HG03108 (cell line): ENCODE results near the gene CGA.
"Not testable (repeated sequence)": the region's sequence is repeated elsewhere in the genome, so short reads cannot be mapped to it uniquely, and the experiment has no call there.

ENCODE experiments used
- ATAC-seq: cut with Tn5 transposase; IDR thresholded peaks from one replicate; pipeline ENCODE4 v1.9.1; 2021; ENCODE audit warnings: moderate library complexity; ENCODE audit not compliant: unreplicated experiment

The CGA gene

GRCh38 chr6:87095087-87095509 is at the start of gene CGA:
TSS of gene CGA (minus strand) at chr6:87095106. CDS start at chr6:87088200, 6,906 bp downstream.
- no peak for ATAC-seq

DNA sequence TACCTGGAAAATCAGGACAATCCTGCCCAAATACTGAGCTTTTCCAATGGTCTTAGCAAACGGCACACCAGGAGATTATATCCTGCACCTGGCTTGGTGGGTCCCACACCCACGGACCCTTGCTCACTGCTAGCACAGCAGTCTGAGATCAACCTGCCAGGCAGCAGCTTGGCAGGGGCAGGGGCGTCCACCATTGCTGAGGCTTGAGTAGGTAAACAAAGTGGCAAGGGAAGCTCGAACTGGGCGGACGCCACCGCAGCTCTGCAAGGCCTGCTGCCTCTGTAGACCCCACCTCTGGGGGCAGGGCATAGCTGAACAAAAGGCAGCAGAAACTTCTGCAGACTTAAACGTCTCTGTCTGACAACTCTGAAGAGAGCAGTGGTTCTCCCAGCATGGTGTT is 45.0 kb upstream of the CGA start:
- not testable (repeated sequence) for ATAC-seq

GRCh38 chr6:87139236-87139635 is 44.3 kb upstream of the CGA start:
- ATAC-seq, result no peak

DNA sequence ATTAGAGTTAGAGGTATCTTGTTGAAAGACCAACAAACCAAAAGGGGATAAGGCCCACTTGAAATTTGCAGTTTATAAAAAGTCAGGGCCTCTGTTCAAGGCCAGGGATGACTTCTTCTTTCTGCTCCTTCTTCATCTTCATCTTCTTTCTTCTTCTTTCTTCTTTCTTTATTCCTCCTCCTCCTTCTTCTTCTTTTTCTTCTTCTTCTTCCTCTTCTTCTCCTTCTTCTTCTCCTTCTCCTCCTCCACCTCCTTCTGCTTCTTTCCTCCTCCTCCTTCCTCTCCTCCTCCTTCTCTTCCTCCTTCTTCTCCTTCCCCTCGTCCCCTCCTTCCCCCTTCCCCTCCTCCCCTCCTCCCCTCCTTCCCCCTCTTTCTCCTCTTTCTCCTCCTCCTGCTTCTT is 42.1 kb upstream of the CGA start:
- ATAC-seq, result no peak

DNA sequence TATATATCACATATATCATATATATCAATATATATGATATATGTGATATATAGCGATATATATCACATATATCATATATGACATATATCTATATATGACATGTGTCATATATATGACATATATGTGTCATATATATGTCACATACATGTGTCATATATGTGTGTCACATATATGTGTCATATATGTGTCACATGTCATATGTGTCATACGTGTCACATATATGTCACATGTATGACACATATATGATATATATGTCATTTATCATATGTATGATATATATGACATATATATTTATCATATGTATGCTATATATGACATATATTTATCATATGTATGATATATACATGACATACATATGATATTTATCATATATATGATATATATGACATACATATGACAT is 32.8 kb upstream of the CGA start:
- ATAC-seq, result no peak

- no peak for ATAC-seq
These were observed 31.6 kb upstream of the CGA start for GRCh38 chr6:87126501-87126900.

- ATAC-seq, result no peak
These were observed 29.2 kb upstream of the CGA start for GRCh38 chr6:87124074-87124473.

DNA sequence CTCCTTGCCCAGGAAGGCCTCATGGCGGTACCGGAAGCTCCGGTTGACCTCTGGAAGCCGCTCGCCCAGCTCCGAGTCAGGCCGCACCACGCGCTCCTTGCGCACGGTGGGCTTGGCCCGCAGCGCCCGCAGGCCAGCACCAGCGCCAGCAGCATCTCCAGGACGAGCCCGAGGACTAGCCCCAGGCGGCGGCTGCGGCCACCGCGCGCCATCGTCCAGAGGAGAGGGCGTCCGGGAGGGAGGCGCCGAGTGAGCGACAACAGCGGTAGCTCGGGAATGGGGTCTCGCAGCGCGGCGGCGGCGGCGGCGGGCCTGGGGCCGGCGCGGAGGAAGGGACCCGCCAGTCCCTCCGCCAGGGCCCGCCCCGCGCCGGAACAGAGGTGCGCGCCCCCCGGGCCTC is 27.6 kb upstream of the CGA start:
- ATAC-seq, result no peak

- no peak for ATAC-seq
These were observed 23.1 kb upstream of the CGA start for GRCh38 chr6:87118054-87118453.

DNA sequence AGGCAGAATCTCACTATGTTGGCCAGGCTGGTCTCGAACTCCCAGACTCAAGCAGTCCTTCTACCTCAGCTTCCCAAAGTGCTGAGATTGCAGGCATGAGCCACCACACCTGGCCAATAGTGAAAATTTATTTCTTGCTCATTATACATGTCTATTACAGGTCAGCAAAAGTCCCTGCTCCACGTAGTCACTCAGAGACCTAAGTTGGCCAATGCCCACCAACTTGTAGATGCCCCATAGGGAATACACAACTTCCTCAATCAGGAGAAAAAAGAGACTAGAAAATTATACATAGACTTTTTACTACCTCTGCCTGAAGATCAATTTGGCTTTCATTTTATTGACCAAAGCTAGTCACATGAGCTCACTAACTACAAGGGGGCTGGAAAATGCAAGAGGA is 22.0 kb upstream of the CGA start:
- ATAC-seq, result no peak

DNA sequence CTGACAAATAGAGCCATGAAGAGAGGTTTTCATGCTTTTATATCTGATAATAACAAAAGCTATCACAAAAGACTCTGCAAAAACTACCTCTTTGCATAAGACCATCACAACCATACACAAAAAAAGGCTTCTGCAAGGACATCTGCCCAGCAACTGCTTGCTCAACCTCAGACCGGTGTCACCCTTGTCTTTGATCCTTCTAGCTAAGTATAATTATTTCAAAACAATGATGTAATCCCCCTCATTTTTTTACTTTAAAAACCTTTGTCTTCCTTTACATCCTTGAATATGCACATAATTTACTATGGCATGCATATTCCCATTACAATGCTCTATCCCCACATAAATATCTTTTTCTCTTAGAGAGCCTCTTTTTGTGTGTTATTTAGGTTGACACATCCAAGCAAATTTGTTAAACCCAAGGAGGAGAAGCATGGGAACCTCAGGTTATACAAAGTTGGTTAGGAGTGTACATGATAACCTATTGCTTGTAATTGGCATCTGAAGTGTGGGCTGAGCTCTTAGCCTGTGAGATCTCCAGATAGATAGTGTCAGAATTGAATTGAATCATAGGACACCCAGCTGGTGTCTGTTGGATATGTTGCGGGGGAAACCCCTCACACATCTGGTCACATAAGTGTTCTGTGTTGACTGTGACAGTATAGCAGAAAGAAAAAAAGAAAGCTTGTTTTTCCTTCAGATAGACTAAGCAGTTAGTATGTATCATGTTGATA is 20.7 kb upstream of the CGA start:
- ATAC-seq, result peak; percentile 85

DNA sequence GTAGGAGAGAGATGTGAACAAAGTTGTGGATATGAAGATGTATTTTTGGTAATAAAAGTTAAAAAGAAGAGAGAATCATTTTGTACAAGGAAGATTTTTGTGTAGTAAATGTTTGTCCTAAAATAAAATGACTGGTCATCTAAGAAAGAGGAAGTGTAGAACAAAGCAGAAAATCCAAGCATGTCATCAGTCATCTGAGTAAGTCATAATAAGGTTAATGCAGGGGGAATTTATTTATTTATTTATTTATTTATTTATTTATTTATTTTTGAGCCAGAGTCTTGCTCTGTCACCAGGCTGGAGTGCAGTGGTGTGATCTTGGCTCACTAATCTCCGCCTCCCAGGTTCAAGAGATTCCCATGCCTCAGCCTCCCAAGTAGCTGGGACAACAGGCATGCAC is 15.7 kb upstream of the CGA start:
- ATAC-seq, result no peak

- no peak for ATAC-seq
These were observed 10.9 kb upstream of the CGA start for GRCh38 chr6:87105823-87106222.

DNA sequence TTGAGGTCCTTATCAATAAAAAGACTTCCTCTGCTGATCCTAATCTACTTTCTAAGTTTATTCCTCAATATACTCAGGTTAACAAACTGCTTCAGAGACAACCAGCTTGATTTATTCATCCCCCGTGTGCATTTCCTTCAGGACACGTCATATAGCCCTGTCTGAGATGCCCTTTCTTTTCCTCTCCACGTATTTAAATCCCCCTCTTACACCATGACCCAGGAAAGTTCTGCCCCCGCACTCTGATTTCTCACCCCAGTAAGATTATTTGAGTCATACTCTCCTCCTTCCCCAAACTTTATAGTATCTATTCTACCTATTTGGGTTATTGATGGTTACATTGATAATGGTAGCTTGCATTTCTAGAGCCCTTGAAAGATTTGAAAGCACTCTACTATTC is 9.8 kb upstream of the CGA start:
- no peak for ATAC-seq

GRCh38 chr6:87103977-87104601 is 9.2 kb upstream of the CGA start:
- ATAC-seq, result no peak

DNA sequence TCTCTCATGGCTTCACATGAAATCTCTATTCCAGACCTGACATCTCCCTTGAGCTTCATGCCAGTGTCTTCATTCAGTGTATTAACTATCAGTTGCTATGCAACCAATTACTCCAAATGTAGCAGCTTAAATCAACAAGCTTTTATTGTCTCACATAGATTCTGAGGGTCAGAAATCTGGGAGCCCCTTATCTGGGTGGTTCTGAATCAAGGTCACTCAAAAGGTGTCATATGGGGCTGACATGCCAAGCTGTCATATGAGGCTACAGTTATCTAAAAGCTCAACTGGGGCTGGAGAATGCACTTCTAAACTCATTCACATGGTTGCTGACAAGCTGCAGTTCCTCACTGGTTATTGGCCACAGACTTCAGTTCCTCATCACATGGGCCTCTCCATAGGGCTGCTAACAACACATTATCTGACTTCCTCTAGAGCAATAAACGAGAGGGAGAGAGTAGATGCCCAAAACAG is 7.3 kb upstream of the CGA start:
- ATAC-seq, result no peak

DNA sequence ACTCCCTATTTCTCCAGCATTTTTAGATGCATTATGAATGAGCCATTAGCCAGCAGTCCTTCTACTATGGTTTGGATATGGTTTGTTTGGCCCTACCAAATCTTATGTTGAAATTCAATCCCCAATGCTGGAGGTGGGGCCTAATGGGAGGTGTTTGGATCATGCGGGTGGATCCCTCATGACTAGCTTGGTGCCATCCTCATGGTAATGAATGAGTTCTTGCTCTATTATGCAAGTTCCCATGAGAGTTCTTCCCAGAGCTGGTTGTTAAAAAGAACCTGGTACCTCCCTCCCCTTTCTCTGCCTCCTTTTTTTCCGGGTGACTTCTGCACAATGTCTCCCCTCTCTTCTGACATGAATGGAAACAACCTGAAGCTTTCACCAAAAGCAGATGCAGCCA is 6.2 kb upstream of the CGA start:
- no peak for ATAC-seq

- no peak for ATAC-seq
These were observed 5.3 kb upstream of the CGA start for GRCh38 chr6:87100216-87100615.

GRCh38 chr6:87099472-87099871 is 4.6 kb upstream of the CGA start:
- ATAC-seq, result no peak

DNA sequence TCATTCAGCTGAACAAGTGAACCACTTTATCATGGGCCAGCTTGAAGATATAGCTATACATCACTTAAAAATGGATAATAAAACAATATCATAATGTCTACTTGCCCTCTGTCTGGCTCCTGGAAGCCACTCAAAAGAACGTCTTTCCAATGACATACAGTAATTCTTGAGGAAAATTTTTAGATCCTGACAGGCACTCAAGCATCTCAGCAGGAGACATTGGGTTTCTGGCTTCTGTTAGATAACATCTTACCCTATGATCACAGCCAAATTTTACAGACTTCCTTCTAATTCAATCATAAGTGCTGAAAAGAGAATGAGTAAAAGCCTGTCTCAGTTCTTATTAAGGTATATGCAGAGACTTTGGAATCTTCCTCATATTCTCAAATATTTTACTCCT is 330 bp downstream of the CGA start:
- ATAC-seq, result no peak

DNA sequence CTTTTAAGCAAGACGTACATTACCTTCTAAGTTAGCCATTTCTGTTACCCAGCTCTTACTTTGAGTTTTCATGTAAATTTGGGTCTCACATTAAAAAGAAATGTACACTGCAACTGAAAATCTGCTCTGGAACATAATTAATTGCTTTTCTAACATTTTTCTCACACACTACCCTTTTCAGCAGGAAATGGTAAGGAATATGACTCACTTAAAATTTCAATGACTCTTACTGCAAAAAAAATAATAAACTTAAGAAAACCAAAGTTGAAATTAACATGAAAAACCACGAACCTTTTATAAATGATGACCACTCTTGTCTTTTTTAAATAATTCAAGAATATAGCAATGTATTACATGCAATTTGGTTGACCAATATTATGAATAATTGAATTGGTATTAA is 1.3 kb downstream of the CGA start:
- no peak for ATAC-seq

- ATAC-seq, result no peak
These were observed 1.7 kb downstream of the CGA start for GRCh38 chr6:87093199-87093598.

GRCh38 chr6:87092435-87092834 is 2.5 kb downstream of the CGA start:
- no peak for ATAC-seq
